ENCODE data around the gene MED16.
"Not testable (repeated sequence)": the region's sequence is repeated elsewhere in the genome, so short reads cannot be mapped to it uniquely, and the experiment has no call there.

MED16 gene

DNA sequence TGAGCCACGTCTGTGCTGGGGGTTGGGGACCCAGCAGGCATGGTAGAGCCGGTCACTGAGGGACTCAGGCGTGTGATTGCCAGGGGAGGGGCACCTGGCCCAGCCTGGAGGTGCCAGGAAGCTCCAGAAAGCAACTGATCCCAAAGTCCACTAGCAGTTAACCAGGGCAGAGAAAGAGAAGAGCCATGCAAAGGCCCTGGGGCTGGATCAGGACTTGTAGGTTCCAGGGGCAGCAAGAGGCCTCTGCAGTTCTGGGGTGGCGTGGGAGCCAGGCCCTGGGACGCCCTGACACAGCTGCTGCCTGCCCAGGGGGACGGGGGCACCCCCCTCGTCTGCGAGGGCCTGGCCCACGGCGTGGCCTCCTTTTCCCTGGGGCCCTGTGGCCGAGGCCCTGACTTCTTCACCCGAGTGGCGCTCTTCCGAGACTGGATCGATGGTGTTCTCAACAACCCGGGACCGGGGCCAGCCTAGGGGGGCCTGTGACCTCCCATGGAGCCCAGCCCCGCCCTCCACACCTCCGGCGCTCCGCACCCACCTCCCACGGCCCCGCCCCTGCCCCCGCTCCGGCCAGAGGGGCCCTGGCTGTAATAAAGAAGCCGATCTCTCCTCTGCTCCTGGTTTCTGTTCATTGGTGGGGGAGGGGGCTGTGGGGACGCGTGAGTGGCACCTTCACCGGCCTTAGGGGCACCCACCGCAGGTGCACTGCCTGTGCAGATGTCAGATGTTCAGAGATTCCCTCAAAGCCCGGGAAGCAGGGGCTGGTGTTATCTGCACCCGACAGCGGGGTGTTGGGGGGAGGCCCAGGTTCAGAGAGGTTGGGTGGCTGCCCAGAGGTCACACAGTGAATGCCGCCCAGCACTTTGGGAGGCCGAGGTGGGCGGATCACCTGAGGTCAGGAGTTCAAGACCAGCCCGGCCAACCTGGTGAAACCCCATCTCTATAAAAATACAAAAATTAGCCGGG, 61.3 kb downstream of the MED16 start:
- no peak for DNase-seq (ENCODE audit: low read depth in 3 of 3, low spot score in 1 of 3)

DNA sequence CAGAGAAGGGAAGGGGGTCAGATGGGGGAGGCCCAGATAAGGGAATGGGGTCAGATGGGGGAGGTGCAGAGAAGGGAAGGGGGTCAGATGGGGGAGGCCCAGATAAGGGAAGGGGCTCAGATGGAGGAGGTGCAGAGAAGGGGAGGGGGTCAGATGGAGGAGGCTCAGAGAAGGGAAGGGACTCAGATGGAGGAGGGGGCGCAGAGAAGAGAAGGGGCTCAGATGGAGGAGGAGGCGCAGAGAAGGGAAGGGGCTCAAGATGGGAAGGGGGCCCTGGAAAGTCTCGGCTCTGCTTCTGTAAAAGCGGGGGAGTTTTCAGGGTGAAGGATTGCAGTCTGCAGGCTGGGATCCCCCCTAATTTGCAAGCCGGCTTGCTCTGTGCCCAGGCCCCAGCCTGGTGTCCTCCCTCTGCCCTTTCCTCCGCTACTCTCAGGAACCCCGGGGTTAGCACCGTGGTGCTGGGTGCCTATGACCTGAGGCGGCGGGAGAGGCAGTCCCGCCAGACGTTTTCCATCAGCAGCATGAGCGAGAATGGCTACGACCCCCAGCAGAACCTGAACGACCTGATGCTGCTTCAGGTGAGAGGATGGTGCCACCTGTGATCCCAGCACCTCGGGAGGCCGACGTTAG, 63.7 kb downstream of the MED16 start:
- no peak for DNase-seq (ENCODE audit: low read depth in 3 of 3, low spot score in 1 of 3)

DNA sequence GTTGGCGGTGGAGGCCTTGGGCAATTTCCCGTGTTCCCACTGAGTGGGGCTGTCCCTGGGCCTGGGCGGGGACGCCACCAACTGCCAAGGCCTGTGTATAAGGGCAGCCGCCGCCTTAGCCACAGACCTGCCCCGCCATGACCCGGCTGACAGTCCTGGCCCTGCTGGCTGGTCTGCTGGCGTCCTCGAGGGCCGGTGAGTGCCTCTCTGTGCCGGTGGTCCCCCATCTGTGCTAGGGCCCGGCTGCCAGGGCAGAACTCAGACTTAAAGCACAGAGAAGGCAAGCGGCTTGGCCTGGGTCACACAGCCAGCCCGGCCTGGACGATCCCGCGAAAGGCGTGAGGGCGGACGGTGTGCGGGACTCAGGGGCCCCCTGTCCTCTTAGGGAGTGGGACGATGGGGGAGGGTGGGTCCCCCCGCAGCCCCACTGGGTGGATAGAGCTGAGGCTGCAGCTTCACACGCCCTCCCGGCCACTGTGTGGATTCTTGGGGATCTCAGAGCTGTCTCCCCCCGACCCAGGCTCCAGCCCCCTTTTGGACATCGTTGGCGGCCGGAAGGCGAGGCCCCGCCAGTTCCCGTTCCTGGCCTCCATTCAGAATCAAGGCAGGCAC, 65.2 kb downstream of the MED16 start, which contains the start of gene AZU1:
AZU1 (plus strand) TSS at position 128 of the 612 bp plus-strand sequence; CDS start at position 138, 10 bp downstream.
- DNase-seq (ENCODE audit: low read depth in 3 of 3, low spot score in 1 of 3), result no peak

DNA sequence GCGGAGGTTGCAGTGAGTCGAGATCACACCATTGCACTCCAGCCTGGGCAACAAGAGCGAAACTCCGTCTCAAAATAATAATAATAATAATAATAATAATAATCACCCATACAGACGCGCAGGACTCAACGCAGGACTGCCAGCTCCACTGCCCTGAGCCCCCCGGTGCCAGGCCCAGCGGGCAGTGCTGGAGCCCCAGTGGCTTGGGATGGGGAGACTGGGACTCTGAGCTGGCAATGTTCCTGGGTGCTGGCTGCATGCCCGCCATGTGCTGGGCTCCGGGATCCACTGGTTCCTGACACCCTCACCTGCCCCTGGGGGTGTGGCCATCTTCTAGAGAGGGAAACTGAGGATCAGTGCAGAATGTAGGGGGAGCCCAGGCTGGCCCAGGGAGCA, 65.7 kb downstream of the MED16 start:
- DNase-seq (ENCODE audit: low read depth in 3 of 3, low spot score in 1 of 3), result no peak

DNA sequence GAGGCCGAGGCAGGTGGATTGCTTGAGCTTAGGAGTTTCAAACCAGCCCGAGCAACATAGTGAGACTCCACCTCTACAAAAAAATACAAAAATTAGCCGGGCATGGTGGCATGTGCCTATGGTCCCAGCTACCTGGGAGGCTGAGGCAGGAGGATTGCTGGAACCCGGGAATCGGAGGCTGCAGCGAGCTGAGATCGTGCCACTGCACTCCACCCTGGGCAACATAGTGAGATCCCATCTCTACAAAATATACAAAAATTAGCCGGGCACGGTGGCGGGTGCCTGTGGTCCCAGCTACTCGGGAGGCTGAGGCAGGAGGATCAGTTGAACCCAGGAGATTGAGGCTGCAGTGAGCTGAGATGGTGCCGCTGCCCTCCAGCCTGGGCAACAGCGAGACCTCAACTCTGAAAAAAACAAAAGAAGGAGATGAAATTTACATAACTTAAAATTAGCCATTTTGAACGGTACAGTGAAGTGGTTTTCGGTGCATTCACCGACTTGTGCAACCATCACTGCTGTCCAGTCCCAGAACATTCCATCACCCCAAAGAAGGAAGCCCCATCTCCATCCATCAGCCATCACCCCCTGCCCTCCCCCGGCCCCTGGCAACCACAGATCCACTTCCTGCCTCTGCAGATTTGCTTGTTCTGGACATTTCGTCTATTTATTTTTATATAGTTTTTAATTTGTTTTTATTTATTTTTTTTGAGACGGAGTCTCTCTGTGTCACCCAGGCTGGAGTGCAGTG, 66.9 kb downstream of the MED16 start:
- no peak for DNase-seq (ENCODE audit: low read depth in 3 of 3, low spot score in 1 of 3)

DNA sequence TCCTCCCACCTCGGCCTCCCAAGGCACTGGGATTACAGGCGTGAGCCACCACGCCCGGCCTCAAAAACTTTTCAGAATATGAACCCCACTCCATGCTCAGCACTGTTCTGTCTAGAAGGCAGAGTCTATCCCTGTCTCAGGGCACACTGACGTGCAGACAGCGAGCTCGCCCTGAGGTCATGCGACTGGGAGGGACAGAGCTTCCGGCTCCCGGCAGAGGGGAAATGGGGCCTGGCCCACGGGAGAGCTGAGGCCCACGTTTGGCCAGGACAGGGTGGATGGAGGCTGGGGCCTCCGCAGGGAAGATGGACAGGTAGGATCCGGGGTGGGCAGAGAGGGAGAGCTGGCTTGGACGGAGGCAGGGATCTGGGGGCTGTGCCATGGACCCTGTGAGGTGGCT, 68.1 kb downstream of the MED16 start:
- DNase-seq (ENCODE audit: low read depth in 3 of 3, low spot score in 1 of 3), result no peak

DNA sequence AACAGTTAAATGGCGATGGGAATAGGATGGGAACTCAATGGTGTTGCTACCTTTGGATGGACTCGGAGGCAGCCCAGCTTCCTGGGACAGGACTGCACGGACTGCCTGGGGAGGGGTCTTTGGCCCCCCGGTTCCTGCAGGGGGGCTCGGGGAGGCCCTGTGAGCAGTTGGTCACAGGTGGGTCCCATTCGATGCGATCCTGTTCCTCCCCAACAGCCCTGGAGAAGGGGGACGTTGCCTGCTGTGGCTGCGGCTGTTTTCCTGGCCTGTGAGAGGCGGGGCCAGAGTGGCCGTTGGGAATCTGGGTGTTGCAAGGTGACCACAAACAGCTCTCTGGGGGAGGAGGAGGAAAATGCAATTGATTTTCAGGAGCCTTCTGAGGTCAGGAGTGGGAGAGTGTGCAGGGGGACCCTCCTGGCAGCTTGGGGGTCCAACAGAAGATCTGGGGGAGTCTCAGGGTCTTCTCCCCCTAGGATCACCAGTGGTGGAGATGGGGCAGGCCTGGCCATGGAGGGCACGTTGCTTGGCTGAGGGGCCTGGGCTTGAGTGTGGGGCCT, 69.3 kb downstream of the MED16 start:
- no peak for DNase-seq (ENCODE audit: low read depth in 3 of 3, low spot score in 1 of 3)

DNA sequence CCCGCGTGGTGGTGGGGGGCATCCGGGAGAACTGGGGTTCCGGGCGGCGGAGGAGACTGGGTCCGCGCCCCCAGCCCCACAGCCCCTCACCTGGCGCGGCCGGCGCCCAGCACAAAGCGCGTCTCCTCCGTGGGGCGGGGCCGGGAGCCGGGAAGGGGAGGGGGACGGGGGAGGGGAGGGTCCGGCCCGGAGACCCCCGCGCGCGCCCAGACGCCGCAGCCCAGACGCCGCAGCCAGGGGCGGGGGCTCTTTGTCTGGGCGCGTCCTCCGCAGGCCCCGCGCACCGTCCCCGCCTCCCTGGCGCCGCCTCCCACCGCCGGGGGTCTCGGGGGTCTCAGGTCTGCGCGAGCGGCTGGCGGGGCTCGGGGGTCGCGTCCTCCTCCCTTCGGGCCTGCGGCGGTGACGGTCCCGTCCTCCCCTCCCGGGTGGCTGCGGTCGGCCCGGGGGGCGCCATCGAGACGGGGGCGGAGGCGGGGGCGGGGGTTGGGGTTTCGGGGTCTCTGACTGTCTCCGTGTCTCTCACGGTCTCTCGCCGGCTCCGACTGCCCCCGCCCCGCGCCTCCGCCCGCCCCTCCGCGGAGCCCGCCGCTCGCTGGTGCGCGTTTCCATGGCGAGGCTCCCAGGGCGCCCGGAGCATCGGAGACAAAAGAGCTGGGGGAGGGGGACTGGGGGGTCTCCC, 71.0 kb downstream of the MED16 start, which contains the start of gene PLPPR3:
PLPPR3 (minus strand) TSS at position 131 of the 679 bp plus-strand sequence. CDS start 396 bp downstream, outside the sequence.
- DNase-seq (ENCODE audit: low read depth in 3 of 3, low spot score in 1 of 3), result no peak

DNA sequence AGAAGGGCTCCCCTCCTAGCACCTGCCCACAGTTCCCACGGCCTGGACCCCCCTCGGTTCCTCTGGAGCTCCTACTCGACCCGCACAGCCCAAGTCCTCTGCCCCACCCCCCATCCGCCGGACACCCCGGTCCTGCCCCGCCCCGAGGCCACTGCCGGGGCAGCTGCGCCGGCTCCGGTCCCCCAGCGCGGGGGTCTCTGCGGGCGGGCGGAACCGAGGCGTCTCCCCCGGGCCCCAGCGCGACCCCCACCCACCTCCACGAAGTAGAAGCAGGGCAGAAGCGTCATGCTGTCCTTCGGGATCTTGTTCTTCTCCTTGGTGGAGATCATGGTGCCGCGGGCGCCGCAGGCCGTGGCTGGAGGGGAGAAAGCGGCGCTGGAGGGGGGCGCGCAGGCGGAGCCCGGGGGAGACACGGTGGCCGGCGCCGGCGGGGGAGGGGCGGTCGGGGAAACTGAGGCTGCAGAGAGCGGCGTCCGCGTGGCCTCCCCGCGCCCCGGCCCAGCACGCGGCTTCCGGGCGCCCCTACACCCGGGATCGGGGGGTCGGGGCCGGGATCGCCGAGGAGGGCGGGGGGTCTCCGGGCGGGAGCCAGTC, 71.7 kb downstream of the MED16 start:
- DNase-seq (ENCODE audit: low read depth in 3 of 3, low spot score in 1 of 3), result no peak

DNA sequence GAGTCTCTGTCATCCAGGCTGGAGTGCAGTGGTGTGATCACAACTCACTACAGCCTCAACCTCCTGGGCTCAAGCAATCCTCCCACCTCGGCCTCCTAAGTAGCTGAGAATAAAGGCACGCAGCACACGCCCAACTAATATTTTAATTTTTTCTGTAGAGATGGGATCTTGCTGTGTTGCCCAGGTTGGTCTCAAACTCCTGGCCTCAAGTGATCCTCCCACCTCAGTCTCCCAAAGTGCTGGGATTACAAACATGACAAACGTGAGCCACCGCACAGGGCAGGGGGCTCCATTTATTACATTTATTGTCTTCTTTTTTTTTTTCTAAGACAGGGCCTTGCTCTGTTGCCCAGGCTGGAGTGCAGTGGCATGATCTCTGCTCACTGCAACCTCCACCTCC, 72.8 kb downstream of the MED16 start:
- not testable (repeated sequence) for DNase-seq (ENCODE audit: low read depth in 3 of 3, low spot score in 1 of 3)
